Neural cell (in vitro differentiated cells): ENCODE measurements around the gene FN3K. TPM values are rescaled to one million over a fixed set of nuclear protein-coding genes. Genes with fewer than 3 reads are reported as not detected.

ENCODE experiments used
- H2AFZ ChIP-seq: fragments of 200-600, 300-800 bp; sonication (generic), shearing (Covaris generic); 2 replicates; pipeline ENCODE4 v1.6.0; 2014; ENCODE audit warnings: low read depth, mild to moderate bottlenecking, antibody characterized with exemption, low read length, moderate library complexity
- H3F3A ChIP-seq: fragments of 200-600 bp; shearing (Covaris generic); 2 replicates; pipeline ENCODE4 v1.6.1; 2016; ENCODE audit warnings: mild to moderate bottlenecking, moderate library complexity, mixed read lengths, antibody characterized with exemption, low read length; ENCODE audit not compliant: insufficient read depth, poor library complexity, severe bottlenecking
- H3K27ac ChIP-seq: fragments of 200-600, 300-800 bp; sonication (generic), shearing (Covaris generic); 2 replicates; pipeline ENCODE4 v1.5.1; 2014; ENCODE audit warnings: mild to moderate bottlenecking, low read length, moderate library complexity
- H3K27me3 ChIP-seq: fragments of 300-800, 200-600 bp; sonication (generic), shearing (Covaris generic); 2 replicates; pipeline ENCODE4 v1.6.0; 2014; ENCODE audit warnings: mild to moderate bottlenecking, low read depth, low read length, moderate library complexity; ENCODE audit not compliant: insufficient read depth
- H3K36me3 ChIP-seq: fragments of 300-800, 200-600 bp; sonication (generic), shearing (Covaris generic); 2 replicates; pipeline ENCODE4 v1.5.1; 2014; ENCODE audit warnings: mild to moderate bottlenecking, antibody characterized with exemption, low read length, moderate library complexity; ENCODE audit not compliant: insufficient read depth
- H3K4me2 ChIP-seq: fragments of 300-800, 200-600 bp; sonication (generic), shearing (Covaris generic); 2 replicates; pipeline ENCODE4 v1.6.0; 2014; ENCODE audit warnings: mild to moderate bottlenecking, low read length
- H3K4me3 ChIP-seq: fragments of 300-800, 200-600 bp; sonication (generic), shearing (Covaris generic); 2 replicates; pipeline ENCODE4 v1.5.1; 2014; ENCODE audit warnings: mild to moderate bottlenecking, low read length, moderate library complexity
- H3K79me2 ChIP-seq: fragments of 200-600 bp; shearing (Covaris generic); replicated peaks from 2 replicates; pipeline ENCODE4 v1.6.0; 2014; ENCODE audit warnings: mild to moderate bottlenecking, low read length, moderate library complexity; ENCODE audit not compliant: insufficient read depth
- H3K9ac ChIP-seq: fragments of 300-800, 200-600 bp; sonication (generic), shearing (Covaris generic); 2 replicates; pipeline ENCODE4 v1.6.1; 2016; ENCODE audit warnings: mild to moderate bottlenecking, low read length, mixed read lengths
- H3K9me2 ChIP-seq: fragments of 200-600 bp; shearing (Covaris generic); 2 replicates; pipeline ENCODE4 v1.6.1; 2016; ENCODE audit warnings: mild to moderate bottlenecking, low read length, mixed read lengths; ENCODE audit not compliant: insufficient read depth
- H3K9me3 ChIP-seq: fragments of 200-600, 300-800 bp; sonication (generic), shearing (Covaris generic); 2 replicates; pipeline ENCODE4 v1.6.1; 2016; ENCODE audit warnings: mild to moderate bottlenecking, mixed run types, low read length, moderate library complexity, mixed read lengths
- H4K20me1 ChIP-seq: fragments of 200-600 bp; shearing (Covaris generic); 2 replicates; pipeline ENCODE4 v1.6.1; 2016; ENCODE audit warnings: mild to moderate bottlenecking, mixed run types; ENCODE audit not compliant: insufficient read depth
- EP300 ChIP-seq: fragments of 450-650 bp; conservative IDR thresholded peaks from 2 replicates; pipeline ENCODE4 v1.6.1; 2014; ENCODE audit warnings: antibody characterized with exemption, mild to moderate bottlenecking, moderate library complexity; ENCODE audit not compliant: poor library complexity, severe bottlenecking
- EZH2 ChIP-seq: fragments of 200-600, 300-800 bp; shearing (Covaris generic), sonication (generic); IDR thresholded peaks from 2 replicates; pipeline ENCODE4 v1.6.1; 2014; ENCODE audit warnings: antibody characterized with exemption, low read length, borderline replicate concordance, mild to moderate bottlenecking; ENCODE audit not compliant: insufficient read depth, poor library complexity, severe bottlenecking
- MXI1 ChIP-seq: fragments of 450-650 bp; conservative IDR thresholded peaks from 2 replicates; pipeline ENCODE4 v1.6.1; 2014; ENCODE audit warnings: antibody characterized with exemption, mild to moderate bottlenecking; ENCODE audit not compliant: poor library complexity, severe bottlenecking
- POLR2AphosphoS5 ChIP-seq: IDR thresholded peaks from 2 replicates; pipeline ENCODE4 v1.6.1; 2012
- RAD21 ChIP-seq: fragments of 450-650 bp; conservative IDR thresholded peaks from 2 replicates; pipeline ENCODE4 v1.6.1; 2014; ENCODE audit warnings: antibody characterized with exemption, mild to moderate bottlenecking, moderate library complexity
- SMC3 ChIP-seq: fragments of 450-650 bp; conservative IDR thresholded peaks from 2 replicates; pipeline ENCODE4 v1.6.1; 2014; ENCODE audit warnings: antibody characterized with exemption, mild to moderate bottlenecking, moderate library complexity; ENCODE audit not compliant: poor library complexity
- TAF1 ChIP-seq: IDR thresholded peaks from 2 replicates; pipeline ENCODE4 v1.6.1; 2012; ENCODE audit warnings: low read depth
- polyA plus RNA-seq: library from polyadenylated mRNA; depleted of rRNA; stranded (reverse); fragments of >200 nt; gene quantifications from 2 replicates; pipeline ENCODE4 v1.2.3, GENCODE V29; 2014
- TF ChIP-seq, protein P1 (sequence below): IDR thresholded peaks from 2 replicates; pipeline ENCODE4 v1.6.1; 2012; ENCODE audit warnings: borderline replicate concordance
- TF ChIP-seq, protein P2 (sequence below): fragments of 450-650 bp; IDR thresholded peaks from 2 replicates; pipeline ENCODE4 v1.5.1; 2014; ENCODE audit warnings: antibody characterized with exemption, mild to moderate bottlenecking, moderate library complexity; ENCODE audit not compliant: poor library complexity, severe bottlenecking

FN3K gene
- polyA plus RNA-seq, 1 donor from 2014 or later = 6.0 TPM

GRCh38 chr17:82797061-82797460, 61.6 kb downstream of the FN3K start:
- H3K36me3 ChIP-seq = no peaks in the 10 kb centered on the region
- H3K9me3 ChIP-seq = no peaks in the 10 kb centered on the region

GRCh38 chr17:82798752-82799151, 63.3 kb downstream of the FN3K start:
- Histone ChIP-seq H3K27me3 (no peaks in the 10 kb centered on the region), H3K4me3 (no peak overlapping the region), H3K9ac (no peak overlapping the region), H3K79me2 (no peaks in the 10 kb centered on the region), H3K9me3 (no peaks in the 10 kb centered on the region), H3K27ac (no peak overlapping the region), H3F3A (no peaks in the 10 kb centered on the region), H3K9me2 (no peaks in the 10 kb centered on the region), H3K36me3 (no peaks in the 10 kb centered on the region), H2AFZ (no peak overlapping the region), H3K4me2 (no peak overlapping the region), H4K20me1 (no peaks in the 10 kb centered on the region)
- TF ChIP-seq SMC3 (no peak), TAF1 (no peak), POLR2AphosphoS5 (no peak), EP300 (no peak), MXI1 (no peak), RAD21 (no peak), EZH2 (no peak)
- TF ChIP-seq, protein P1, sequence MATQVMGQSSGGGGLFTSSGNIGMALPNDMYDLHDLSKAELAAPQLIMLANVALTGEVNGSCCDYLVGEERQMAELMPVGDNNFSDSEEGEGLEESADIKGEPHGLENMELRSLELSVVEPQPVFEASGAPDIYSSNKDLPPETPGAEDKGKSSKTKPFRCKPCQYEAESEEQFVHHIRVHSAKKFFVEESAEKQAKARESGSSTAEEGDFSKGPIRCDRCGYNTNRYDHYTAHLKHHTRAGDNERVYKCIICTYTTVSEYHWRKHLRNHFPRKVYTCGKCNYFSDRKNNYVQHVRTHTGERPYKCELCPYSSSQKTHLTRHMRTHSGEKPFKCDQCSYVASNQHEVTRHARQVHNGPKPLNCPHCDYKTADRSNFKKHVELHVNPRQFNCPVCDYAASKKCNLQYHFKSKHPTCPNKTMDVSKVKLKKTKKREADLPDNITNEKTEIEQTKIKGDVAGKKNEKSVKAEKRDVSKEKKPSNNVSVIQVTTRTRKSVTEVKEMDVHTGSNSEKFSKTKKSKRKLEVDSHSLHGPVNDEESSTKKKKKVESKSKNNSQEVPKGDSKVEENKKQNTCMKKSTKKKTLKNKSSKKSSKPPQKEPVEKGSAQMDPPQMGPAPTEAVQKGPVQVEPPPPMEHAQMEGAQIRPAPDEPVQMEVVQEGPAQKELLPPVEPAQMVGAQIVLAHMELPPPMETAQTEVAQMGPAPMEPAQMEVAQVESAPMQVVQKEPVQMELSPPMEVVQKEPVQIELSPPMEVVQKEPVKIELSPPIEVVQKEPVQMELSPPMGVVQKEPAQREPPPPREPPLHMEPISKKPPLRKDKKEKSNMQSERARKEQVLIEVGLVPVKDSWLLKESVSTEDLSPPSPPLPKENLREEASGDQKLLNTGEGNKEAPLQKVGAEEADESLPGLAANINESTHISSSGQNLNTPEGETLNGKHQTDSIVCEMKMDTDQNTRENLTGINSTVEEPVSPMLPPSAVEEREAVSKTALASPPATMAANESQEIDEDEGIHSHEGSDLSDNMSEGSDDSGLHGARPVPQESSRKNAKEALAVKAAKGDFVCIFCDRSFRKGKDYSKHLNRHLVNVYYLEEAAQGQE = no peak
- TF ChIP-seq, protein P2, sequence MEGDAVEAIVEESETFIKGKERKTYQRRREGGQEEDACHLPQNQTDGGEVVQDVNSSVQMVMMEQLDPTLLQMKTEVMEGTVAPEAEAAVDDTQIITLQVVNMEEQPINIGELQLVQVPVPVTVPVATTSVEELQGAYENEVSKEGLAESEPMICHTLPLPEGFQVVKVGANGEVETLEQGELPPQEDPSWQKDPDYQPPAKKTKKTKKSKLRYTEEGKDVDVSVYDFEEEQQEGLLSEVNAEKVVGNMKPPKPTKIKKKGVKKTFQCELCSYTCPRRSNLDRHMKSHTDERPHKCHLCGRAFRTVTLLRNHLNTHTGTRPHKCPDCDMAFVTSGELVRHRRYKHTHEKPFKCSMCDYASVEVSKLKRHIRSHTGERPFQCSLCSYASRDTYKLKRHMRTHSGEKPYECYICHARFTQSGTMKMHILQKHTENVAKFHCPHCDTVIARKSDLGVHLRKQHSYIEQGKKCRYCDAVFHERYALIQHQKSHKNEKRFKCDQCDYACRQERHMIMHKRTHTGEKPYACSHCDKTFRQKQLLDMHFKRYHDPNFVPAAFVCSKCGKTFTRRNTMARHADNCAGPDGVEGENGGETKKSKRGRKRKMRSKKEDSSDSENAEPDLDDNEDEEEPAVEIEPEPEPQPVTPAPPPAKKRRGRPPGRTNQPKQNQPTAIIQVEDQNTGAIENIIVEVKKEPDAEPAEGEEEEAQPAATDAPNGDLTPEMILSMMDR = no peak

More at GRCh38 chr17:82797061-82797460, 61.6 kb downstream of the FN3K start:
- no peaks in the 10 kb centered on the region for H3F3A ChIP-seq
- TF ChIP-seq SMC3 (no peak), EZH2 (no peak), RAD21 (no peak), TAF1 (no peak), EP300 (no peak), MXI1 (no peak), POLR2AphosphoS5 (no peak)
- TF ChIP-seq, protein P2 = no peak
- TF ChIP-seq, protein P1 = no peak
- no peaks in the 10 kb centered on the region for H4K20me1 ChIP-seq
- H3K4me3 ChIP-seq = no peak overlapping the region
- H3K9me2 ChIP-seq = no peaks in the 10 kb centered on the region
- H3K27ac ChIP-seq = no peak overlapping the region
- no peak overlapping the region for H3K4me2 ChIP-seq
- no peak overlapping the region for H2AFZ ChIP-seq
- H3K27me3 ChIP-seq = no peaks in the 10 kb centered on the region
- H3K9ac ChIP-seq = no peak overlapping the region
- no peaks in the 10 kb centered on the region for H3K79me2 ChIP-seq
